Cardiac muscle cell (in vitro differentiated cells and primary cell): ENCODE results near the gene NCLN. TPM values are rescaled to one million over a fixed set of nuclear protein-coding genes. Genes with fewer than 3 reads are reported as not detected.

ENCODE experiments used
- DNase-seq, 2 donors: peaks; one replicate each; pipeline versions ENCODE4 v3.0.0 to v3.0.0-alpha.2; 2010 to 2017; ENCODE audit warnings: low read depth in 1 of 2, low spot score in 1 of 2
- H3K27ac ChIP-seq: fragments of 200-600 bp; sonication (generic); 2 replicates; pipeline ENCODE4 v1.5.1; 2016
- H3K27me3 ChIP-seq: fragments of 200-600 bp; sonication (generic); 2 replicates; pipeline ENCODE4 v1.6.0; 2016; ENCODE audit warnings: control low read depth
- H3K36me3 ChIP-seq: fragments of 200-600 bp; sonication (generic); 2 replicates; pipeline ENCODE4 v1.5.1; 2016; ENCODE audit warnings: control low read depth
- H3K4me1 ChIP-seq: fragments of 200-600 bp; sonication (generic); 2 replicates; pipeline ENCODE4 v1.8.1; 2017; ENCODE audit warnings: low read depth, mild to moderate bottlenecking, mixed run types
- H3K4me3 ChIP-seq: fragments of 200-600 bp; sonication (generic); 2 replicates; pipeline ENCODE4 v1.5.1; 2016; ENCODE audit warnings: mild to moderate bottlenecking
- H3K9me3 ChIP-seq: fragments of 200-600 bp; sonication (generic); 2 replicates; pipeline ENCODE4 v1.5.1; 2017; ENCODE audit warnings: low read depth, mild to moderate bottlenecking, control low read depth
- CTCF ChIP-seq: IDR thresholded peaks from 2 replicates; pipeline ENCODE4 v1.5.1; 2012; ENCODE audit warnings: low read depth, mild to moderate bottlenecking, low read length
- polyA plus RNA-seq: library from polyadenylated mRNA; unstranded; fragments of >200 nt; fragmentation: Nextera tagmentation; extraction: Ambion mirVana; gene quantifications from 2 replicates; pipeline ENCODE4 v1.2.1, GENCODE V29; 2016
- total RNA-seq: library from RNA; depleted of rRNA; stranded (reverse); fragments of >200 nt; gene quantifications from 2 replicates; pipeline ENCODE4 v1.2.3, GENCODE V29; 2016

Gene NCLN
- total and polyA plus RNA-seq, 2 experiments from 2014 or later = 30.6 to 55.7 TPM

GRCh38 chr19:3183721-3184641 is 1.7 kb upstream of the NCLN start:
- no peaks in the 10 kb centered on the region for H3K9me3 ChIP-seq
- peaks cover 9% of the 10 kb centered on the region for H3K4me1 ChIP-seq
- no peak for DNase-seq
- no peaks in the 10 kb centered on the region for H3K27me3 ChIP-seq
- no peak overlapping the region for H3K4me3 ChIP-seq
- TF ChIP-seq CTCF = no peak
- H3K36me3 ChIP-seq = no peaks in the 10 kb centered on the region
- H3K27ac ChIP-seq = no peak overlapping the region

GRCh38 chr19:3184847-3185460 is 776 bp upstream of the NCLN start:
- H3K4me3 ChIP-seq = peak overlapping the region; percentile 92
- H3K27ac ChIP-seq = no peak overlapping the region
- TF ChIP-seq CTCF = no peak
- no peaks in the 10 kb centered on the region for H3K36me3 ChIP-seq
- DNase-seq = peak; percentile 80 to 82
- peaks cover 9% of the 10 kb centered on the region for H3K4me1 ChIP-seq
- H3K27me3 ChIP-seq = no peaks in the 10 kb centered on the region
- H3K9me3 ChIP-seq = no peaks in the 10 kb centered on the region

- peak; percentile 14 to 24 for DNase-seq
- Histone ChIP-seq H3K27me3 (no peaks in the 10 kb centered on the region), H3K36me3 (no peaks in the 10 kb centered on the region), H3K4me1 (peaks cover 9% of the 10 kb centered on the region), H3K27ac (peak overlapping the region; percentile 38), H3K9me3 (no peaks in the 10 kb centered on the region), H3K4me3 (peak overlapping the region; percentile 92)
- TF ChIP-seq CTCF = no peak
Measured at GRCh38 chr19:3186160-3186688, 494 bp downstream of the NCLN start.

- Histone ChIP-seq H3K27ac (no peak overlapping the region), H3K27me3 (no peaks in the 10 kb centered on the region)
- DNase-seq = no peak
Measured at GRCh38 chr19:3186891-3187661, 1.3 kb downstream of the NCLN start.

More at GRCh38 chr19:3186891-3187661, 1.3 kb downstream of the NCLN start:
- peak overlapping the region; percentile 92 for H3K4me3 ChIP-seq
- H3K4me1 ChIP-seq = peaks cover 9% of the 10 kb centered on the region
- no peaks in the 10 kb centered on the region for H3K36me3 ChIP-seq
- no peaks in the 10 kb centered on the region for H3K9me3 ChIP-seq
- no peak for TF ChIP-seq CTCF
